ENCODE results near the gene HMGN4.

The HMGN4 gene

GRCh38 chr6:26534681-26535465 lies 3.3 kb upstream of the HMGN4 start:
- no peak overlapping the region for H3K4me3 ChIP-seq (ENCODE audit: low read length)
- DNase-seq (ENCODE audit: low read depth) = no peak
- TF ChIP-seq CTCF (conservative IDR thresholded peaks at IDR 0.05; ENCODE audit: low read length) = no peak

- peak overlapping the region; percentile 75 for H3K4me3 ChIP-seq (ENCODE audit: low read length)
- TF ChIP-seq CTCF (conservative IDR thresholded peaks at IDR 0.05; ENCODE audit: low read length) = no peak
- DNase-seq (ENCODE audit: low read depth) = peak; percentile 64
Observed at GRCh38 chr6:26536571-26537159, 1.5 kb upstream of the HMGN4 start.

GRCh38 chr6:26537160-26537845 lies 863 bp upstream of the HMGN4 start:
- TF ChIP-seq CTCF (conservative IDR thresholded peaks at IDR 0.05; ENCODE audit: low read length) = no peak

GRCh38 chr6:26538572-26538902 lies 371 bp downstream of the HMGN4 start:
- no peak for DNase-seq (ENCODE audit: low read depth)
- H3K4me3 ChIP-seq (ENCODE audit: low read length) = peak overlapping the region; percentile 75
- no peak for TF ChIP-seq CTCF (conservative IDR thresholded peaks at IDR 0.05; ENCODE audit: low read length)

More at GRCh38 chr6:26537160-26537845, 863 bp upstream of the HMGN4 start:
- peak overlapping the region; percentile 75 for H3K4me3 ChIP-seq (ENCODE audit: low read length)
- peak; percentile 92 for DNase-seq (ENCODE audit: low read depth)

GRCh38 chr6:26539071-26539615 lies 977 bp downstream of the HMGN4 start:
- peak overlapping the region; percentile 75 for H3K4me3 ChIP-seq (ENCODE audit: low read length)
- TF ChIP-seq CTCF (conservative IDR thresholded peaks at IDR 0.05; ENCODE audit: low read length) = no peak
- no peak for DNase-seq (ENCODE audit: low read depth)

GRCh38 chr6:26541579-26541978 lies 3.4 kb downstream of the HMGN4 start:
- DNase-seq (ENCODE audit: low read depth) = no peak
- TF ChIP-seq CTCF (conservative IDR thresholded peaks at IDR 0.05; ENCODE audit: low read length) = no peak
- no peak overlapping the region for H3K4me3 ChIP-seq (ENCODE audit: low read length)
